GM12872 (cell line): ENCODE results near the gene MXD3.

ENCODE experiments used
- TF ChIP-seq, protein P1 (sequence below): IDR thresholded peaks from 3 replicates; pipeline ENCODE4 v1.5.1; 2011; ENCODE audit warnings: low read depth, mild to moderate bottlenecking, low read length, moderate library complexity; ENCODE audit not compliant: insufficient read depth

MXD3 gene

GRCh38 chr5:177349762-177350161, 38.1 kb upstream of the MXD3 start:
- TF ChIP-seq, protein P1, sequence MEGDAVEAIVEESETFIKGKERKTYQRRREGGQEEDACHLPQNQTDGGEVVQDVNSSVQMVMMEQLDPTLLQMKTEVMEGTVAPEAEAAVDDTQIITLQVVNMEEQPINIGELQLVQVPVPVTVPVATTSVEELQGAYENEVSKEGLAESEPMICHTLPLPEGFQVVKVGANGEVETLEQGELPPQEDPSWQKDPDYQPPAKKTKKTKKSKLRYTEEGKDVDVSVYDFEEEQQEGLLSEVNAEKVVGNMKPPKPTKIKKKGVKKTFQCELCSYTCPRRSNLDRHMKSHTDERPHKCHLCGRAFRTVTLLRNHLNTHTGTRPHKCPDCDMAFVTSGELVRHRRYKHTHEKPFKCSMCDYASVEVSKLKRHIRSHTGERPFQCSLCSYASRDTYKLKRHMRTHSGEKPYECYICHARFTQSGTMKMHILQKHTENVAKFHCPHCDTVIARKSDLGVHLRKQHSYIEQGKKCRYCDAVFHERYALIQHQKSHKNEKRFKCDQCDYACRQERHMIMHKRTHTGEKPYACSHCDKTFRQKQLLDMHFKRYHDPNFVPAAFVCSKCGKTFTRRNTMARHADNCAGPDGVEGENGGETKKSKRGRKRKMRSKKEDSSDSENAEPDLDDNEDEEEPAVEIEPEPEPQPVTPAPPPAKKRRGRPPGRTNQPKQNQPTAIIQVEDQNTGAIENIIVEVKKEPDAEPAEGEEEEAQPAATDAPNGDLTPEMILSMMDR: no peak

DNA sequence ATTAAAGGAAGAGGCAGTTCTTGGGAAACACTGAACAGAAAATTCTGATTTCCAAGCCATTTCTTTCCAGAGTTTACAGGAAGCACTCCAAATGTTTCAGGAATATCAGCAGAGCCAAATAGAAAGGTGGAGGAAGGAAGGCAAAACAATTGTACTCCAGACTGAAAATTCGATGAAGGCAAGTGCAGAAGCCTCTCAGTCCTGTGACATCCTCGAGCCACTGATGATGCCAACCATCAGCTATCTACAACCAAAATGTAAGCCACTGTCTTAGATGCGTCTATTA, 37.6 kb upstream of the MXD3 start:
- TF ChIP-seq, protein P1: no peak

- TF ChIP-seq, protein P1: no peak
Measured at GRCh38 chr5:177347699-177348098, 36.0 kb upstream of the MXD3 start.

DNA sequence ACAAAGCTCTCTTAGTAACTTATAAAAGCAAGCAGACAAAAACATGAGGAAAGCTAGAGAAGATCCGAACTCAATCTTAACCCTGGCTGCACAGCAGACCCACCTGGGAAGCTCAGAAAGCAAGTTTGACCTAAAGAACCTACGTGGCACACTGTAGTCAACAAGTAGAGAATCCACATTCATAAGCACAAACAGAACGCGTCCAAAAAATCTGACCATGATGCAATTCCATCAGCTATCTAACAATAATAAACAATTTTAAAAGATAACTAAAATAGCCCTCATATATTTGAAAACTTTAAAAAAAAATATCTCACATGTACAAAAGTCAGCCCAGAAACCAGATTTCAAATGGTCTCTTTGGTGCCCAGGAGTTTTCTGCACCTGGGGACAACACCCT, 35.1 kb upstream of the MXD3 start:
- TF ChIP-seq, protein P1: no peak

GRCh38 chr5:177344891-177345290, 33.2 kb upstream of the MXD3 start:
- TF ChIP-seq, protein P1: no peak

GRCh38 chr5:177343777-177344176, 32.1 kb upstream of the MXD3 start:
- TF ChIP-seq, protein P1: no peak

DNA sequence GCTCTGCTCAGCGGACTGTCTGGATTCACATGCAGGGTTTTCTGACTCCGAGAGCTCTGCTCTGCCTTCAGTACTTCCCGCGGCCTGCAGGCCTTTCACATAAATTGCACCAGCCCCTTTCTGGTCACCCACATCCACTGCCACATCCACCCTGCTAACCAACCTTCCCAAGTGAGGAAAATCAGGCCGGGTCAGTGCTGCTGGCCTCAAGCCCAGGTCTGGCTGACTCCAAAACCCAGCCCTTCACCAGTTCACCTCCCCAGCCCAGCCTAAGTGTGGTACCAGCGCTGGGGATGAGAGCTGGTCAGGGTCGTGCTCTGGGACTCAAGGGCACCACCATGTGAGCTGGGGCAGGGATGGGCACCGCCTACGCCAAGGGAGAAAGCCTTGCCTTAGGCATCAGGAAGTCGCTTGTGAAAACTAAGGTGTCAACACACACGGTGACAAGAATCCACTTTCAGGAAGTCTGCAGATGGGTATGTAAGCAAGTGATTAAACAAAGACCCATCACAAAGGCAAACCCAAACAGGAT, 27.5 kb upstream of the MXD3 start:
- TF ChIP-seq, protein P1: no peak
